Measurements from ENCODE around the gene ANOS1. TPM values are rescaled to one million over a fixed set of nuclear protein-coding genes. Genes with fewer than 3 reads are reported as not detected.

ANOS1 gene
- total and polyA plus RNA-seq, 12 donors = 0.60 to 7.3 (median 2.0) TPM

DNA sequence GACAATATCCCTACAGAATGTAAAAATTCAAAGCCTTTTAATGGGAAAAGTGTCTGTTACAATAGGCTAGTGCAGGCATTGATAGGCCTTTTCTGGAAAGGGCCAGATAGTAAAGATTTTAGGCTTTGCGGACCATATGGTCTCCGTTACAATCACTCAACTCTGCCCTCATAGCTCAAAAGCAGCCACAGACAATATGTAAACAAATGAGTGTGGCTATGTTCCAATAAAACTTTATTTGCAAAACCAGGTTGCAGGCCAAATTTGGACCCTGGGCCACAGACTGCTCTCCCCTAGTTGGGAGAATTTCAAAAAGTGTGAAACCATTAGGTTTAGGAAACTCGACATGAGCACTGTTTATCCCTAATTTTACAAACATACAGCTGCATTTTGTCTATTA is 155.1 kb downstream of the ANOS1 start:
- DNase-seq = no peak
- H3K9me3 ChIP-seq (replicated peaks in 1 of 3) = no peaks in the 10 kb centered on the region
- H3K27me3 ChIP-seq = no peaks in the 10 kb centered on the region
- TF ChIP-seq POLR2A (IDR thresholded peaks at IDR 0.05) = no peak
- TF ChIP-seq, protein P1, sequence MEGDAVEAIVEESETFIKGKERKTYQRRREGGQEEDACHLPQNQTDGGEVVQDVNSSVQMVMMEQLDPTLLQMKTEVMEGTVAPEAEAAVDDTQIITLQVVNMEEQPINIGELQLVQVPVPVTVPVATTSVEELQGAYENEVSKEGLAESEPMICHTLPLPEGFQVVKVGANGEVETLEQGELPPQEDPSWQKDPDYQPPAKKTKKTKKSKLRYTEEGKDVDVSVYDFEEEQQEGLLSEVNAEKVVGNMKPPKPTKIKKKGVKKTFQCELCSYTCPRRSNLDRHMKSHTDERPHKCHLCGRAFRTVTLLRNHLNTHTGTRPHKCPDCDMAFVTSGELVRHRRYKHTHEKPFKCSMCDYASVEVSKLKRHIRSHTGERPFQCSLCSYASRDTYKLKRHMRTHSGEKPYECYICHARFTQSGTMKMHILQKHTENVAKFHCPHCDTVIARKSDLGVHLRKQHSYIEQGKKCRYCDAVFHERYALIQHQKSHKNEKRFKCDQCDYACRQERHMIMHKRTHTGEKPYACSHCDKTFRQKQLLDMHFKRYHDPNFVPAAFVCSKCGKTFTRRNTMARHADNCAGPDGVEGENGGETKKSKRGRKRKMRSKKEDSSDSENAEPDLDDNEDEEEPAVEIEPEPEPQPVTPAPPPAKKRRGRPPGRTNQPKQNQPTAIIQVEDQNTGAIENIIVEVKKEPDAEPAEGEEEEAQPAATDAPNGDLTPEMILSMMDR (IDR thresholded peaks at IDR 0.05) = no peak
- H3K4me3 ChIP-seq = no peak overlapping the region
- H3K4me1 ChIP-seq (replicated peaks in 1 of 2) = no peaks in the 10 kb centered on the region
- H3K36me3 ChIP-seq (replicated peaks in 1 of 2) = no peaks in the 10 kb centered on the region
- intact Hi-C loops (cut with DNase I) = no loop called here
- WGBS, 4 donors = 75 to 92% (median 82%) methylated on average over 1 to 3 of the region's 3 CpGs
- no peak overlapping the region for H3K27ac ChIP-seq

DNA sequence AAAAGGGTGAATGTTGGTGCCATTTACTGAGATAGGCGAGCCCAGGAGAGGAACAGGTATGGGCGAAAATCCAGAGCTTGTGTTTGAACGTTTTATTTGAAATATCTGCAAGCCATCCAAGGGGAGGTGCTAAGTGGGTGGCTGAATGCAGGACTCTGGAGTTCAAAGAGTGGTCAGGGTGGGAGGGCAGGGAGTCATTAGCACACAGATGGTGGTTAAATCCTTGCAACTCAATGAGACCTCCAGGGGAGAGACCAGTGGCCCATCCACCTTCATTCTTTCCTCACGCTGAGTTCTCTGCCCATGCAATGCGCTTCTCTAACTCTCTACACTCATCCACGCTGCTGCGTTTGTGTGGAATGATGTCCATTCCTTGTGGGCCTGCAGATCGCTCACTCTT is 166.2 kb downstream of the ANOS1 start:
- DNase-seq = no peak
- Histone ChIP-seq H3K27ac (no peak overlapping the region), H3K9me3 (replicated peaks in 1 of 3) (no peaks in the 10 kb centered on the region), H3K27me3 (no peaks in the 10 kb centered on the region), H3K4me1 (replicated peaks in 1 of 2) (no peaks in the 10 kb centered on the region), H3K36me3 (replicated peaks in 1 of 2) (no peaks in the 10 kb centered on the region), H3K4me3 (no peak overlapping the region)
- 43 to 66% (median 59%) methylated on average over 8 of the region's 8 CpGs for WGBS, 4 donors
- TF ChIP-seq POLR2A (IDR thresholded peaks at IDR 0.05) = no peak
- TF ChIP-seq, protein P1 (IDR thresholded peaks at IDR 0.05) = no peak
- intact Hi-C loops (cut with DNase I) = no loop called here

DNA sequence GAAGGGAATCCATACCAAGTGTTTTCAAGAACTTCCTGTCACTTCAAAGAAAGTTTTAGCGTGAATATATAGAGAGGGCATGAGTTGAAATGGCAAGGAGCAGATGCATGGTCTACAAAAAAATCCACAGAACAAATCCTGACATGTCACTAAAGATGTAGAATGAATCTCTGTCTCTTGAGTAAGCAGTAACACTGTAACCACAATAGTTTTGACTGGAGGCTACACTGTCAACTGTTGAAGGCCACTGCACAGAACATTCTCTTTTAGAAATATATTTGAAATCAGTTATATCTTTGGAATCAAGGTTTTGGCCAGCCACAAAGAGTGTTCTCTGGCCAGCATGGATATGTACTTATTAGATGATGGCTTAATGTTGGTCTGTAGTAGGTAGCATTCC is 183.5 kb downstream of the ANOS1 start:
- intact Hi-C loops (cut with DNase I) = no loop called here
- no peaks in the 10 kb centered on the region for H3K9me3 ChIP-seq (replicated peaks in 1 of 3)
- DNase-seq = no peak

DNA sequence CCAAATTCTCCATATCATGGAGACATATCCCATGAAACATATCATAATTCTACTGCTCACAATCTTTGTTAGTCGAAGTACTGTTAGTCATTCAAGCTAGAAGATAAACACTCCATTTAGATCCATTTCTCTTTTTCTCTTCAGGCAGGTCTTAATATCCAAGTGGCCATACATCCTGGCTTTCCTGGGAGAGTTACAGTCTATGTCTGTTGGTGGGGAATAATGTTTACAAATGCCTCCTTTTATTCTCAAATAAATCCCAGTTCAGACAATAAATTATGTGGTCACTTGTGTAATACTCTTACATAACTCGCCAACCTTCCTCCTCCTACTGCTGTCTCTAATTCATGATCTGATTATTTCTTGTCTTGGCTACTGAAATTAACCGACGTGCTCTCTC is 185.2 kb downstream of the ANOS1 start:
- DNase-seq = no peak
- no peaks in the 10 kb centered on the region for H3K36me3 ChIP-seq (replicated peaks in 1 of 2)
- H3K27me3 ChIP-seq = no peaks in the 10 kb centered on the region
- no peaks in the 10 kb centered on the region for H3K9me3 ChIP-seq (replicated peaks in 1 of 3)
- no peak overlapping the region for H3K27ac ChIP-seq
- intact Hi-C loops (cut with DNase I) = no loop called here
- TF ChIP-seq, protein P1 (IDR thresholded peaks at IDR 0.05) = no peak
- TF ChIP-seq POLR2A (IDR thresholded peaks at IDR 0.05) = no peak
- no peaks in the 10 kb centered on the region for H3K4me1 ChIP-seq (replicated peaks in 1 of 2)
- H3K4me3 ChIP-seq = no peak overlapping the region
- 67 to 72% (median 71%) methylated on average over 4 of the region's 4 CpGs for WGBS, 4 donors

More for the DNA sequence above, 183.5 kb downstream of the ANOS1 start:
- H3K27ac ChIP-seq = no peak overlapping the region
- no peaks in the 10 kb centered on the region for H3K27me3 ChIP-seq
- WGBS, 4 donors = 68 to 88% (median 73%) methylated on average over 1 of the region's 1 CpG
- no peaks in the 10 kb centered on the region for H3K36me3 ChIP-seq (replicated peaks in 1 of 2)
- no peak overlapping the region for H3K4me3 ChIP-seq
- TF ChIP-seq, protein P1 (IDR thresholded peaks at IDR 0.05) = no peak
- TF ChIP-seq POLR2A (IDR thresholded peaks at IDR 0.05) = no peak
- peaks cover 0 to 2% of the 10 kb centered on the region in 2 donors for H3K4me1 ChIP-seq (replicated peaks in 1 of 2)
